AG04449 (cell line): ENCODE results near the gene PHAX.

Source experiments
- CTCF ChIA-PET: fragments of 350-600 bp; formaldehyde crosslinking; extraction: SDS; loops from one replicate; lab custom pipeline; 2021; ENCODE audit warnings: antibody characterized with exemption; lab: Yijun Ruan, JAX
- POLR2A ChIA-PET: fragments of 400-600, 350-600 bp; formaldehyde crosslinking; extraction: SDS; loops from one replicate; lab custom pipeline; 2020; ENCODE audit warnings: antibody characterized with exemption, inconsistent platforms; lab: Yijun Ruan, JAX
- DNase-seq: peaks from one replicate; pipeline ENCODE4 v3.0.0-alpha.2; 2010; ENCODE audit warnings: low read depth, low spot score
- H3K4me3 ChIP-seq: 2 replicates; pipeline ENCODE4 v1.5.1; 2011; ENCODE audit warnings: low read depth, mild to moderate bottlenecking, control low read depth, low read length
- TF ChIP-seq, protein P1 (sequence below): IDR thresholded peaks from one replicate; pipeline ENCODE4 v1.5.1; 2011; ENCODE audit warnings: mild to moderate bottlenecking, moderate library complexity, low read length, control low read depth, inconsistent platforms; ENCODE audit not compliant: insufficient read depth; ENCODE audit errors: missing control alignments

The PHAX gene

DNA sequence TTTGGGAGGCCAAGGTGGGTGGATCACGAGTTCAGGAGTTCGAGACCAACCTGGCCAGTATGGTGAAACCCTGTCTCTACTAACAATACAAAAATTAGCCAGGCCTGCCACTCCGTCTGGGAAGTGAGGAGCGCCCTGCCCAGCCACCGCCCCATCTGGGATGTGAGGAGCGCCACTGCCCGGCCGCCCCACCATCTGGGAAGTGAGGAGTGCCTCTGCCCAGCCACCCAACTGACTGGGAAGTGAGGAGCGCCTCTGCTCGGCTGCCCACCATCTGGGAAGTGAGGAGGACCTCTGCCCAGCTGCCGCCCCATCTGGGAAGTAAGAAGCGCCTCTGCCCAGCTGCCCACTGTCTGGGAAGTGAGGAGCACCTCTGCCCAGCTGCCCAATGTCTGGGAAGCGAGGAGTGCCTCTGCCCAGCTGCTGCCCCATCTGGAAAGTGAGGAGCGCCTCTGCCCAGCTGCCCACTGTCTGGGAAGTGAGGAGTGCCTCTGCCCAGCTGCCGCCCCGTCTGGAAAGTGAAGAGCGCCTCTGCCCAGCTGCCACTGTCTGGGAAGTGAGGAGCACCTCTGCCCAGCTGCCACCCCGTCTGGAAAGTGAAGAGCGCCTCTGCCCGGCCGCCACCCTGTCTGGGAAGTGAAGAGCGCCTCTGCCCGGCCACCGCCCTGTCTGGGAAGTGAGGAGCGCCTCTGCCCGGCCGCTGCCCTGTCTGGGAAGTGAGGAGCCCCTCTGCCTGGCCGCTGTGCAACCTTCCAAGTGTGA is 11.0 kb upstream of the PHAX start:
- ChIA-PET POLR2A (no interaction called here), CTCF (interaction anchor here (1.0 to 1.4 kb wide), 2 partner anchors 9 to 11 kb away, joined by 4 read pairs; partner anchors contain the start of gene PHAX)
- no peak for DNase-seq
- TF ChIP-seq, protein P1, sequence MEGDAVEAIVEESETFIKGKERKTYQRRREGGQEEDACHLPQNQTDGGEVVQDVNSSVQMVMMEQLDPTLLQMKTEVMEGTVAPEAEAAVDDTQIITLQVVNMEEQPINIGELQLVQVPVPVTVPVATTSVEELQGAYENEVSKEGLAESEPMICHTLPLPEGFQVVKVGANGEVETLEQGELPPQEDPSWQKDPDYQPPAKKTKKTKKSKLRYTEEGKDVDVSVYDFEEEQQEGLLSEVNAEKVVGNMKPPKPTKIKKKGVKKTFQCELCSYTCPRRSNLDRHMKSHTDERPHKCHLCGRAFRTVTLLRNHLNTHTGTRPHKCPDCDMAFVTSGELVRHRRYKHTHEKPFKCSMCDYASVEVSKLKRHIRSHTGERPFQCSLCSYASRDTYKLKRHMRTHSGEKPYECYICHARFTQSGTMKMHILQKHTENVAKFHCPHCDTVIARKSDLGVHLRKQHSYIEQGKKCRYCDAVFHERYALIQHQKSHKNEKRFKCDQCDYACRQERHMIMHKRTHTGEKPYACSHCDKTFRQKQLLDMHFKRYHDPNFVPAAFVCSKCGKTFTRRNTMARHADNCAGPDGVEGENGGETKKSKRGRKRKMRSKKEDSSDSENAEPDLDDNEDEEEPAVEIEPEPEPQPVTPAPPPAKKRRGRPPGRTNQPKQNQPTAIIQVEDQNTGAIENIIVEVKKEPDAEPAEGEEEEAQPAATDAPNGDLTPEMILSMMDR = no peak
- H3K4me3 ChIP-seq = no peak overlapping the region

- POLR2A ChIA-PET = no interaction called here
- DNase-seq = no peak
- CTCF ChIA-PET = interaction anchor here (1.2 to 1.8 kb wide), 2 partner anchors 50 to 211 kb away, joined by 3 to 5 read pairs; no protein-coding TSS in a partner anchor
- TF ChIP-seq, protein P1 = no peak
- H3K4me3 ChIP-seq = no peak overlapping the region
Observed at GRCh38 chr5:126591549-126591948, 9.2 kb upstream of the PHAX start.

DNA sequence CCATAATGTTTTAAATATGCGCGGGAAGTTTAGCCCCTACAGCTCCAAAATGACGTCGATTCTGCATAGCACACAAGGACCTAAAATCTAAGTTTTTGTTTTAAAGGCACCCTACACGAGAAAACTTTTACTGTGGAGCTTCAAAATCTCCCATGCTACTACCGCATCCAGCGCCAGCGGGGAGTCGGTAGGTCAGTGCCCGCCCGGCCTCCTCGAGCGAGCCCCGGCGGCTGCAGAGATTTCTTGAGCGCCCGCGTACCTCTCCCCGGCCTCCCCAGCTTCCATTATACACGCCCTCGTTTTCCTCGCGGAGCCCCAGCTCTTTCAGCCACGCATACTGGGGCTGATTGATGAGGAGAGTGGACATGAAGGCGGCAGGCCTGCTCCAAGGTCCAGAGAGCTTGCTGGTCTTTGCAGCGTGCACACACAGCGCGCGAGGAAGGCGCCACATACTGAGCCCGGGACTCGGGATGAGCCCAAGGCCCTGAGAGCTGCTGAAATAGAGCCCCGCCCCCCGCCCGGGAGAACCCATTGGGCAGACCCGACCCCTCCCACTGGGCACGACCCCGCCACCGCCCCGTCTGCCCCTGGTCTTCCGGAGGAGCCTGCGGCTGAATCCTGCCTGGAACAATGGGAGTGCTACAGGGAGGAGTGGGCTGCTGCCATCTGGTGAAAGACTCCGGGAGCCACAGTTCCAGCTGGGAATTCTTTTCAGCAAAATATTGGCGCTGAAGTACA is 5.8 kb upstream of the PHAX start, which contains the start of gene ALDH7A1:
Gene ALDH7A1 (minus strand): TSS at position 472 of the 738 bp plus-strand sequence. CDS start 21 bp downstream, at position 451.
- CTCF ChIA-PET = interaction anchor here (0.6 to 5.7 kb wide), 18 partner anchors 9 to 898 kb away, joined by 3 to 57 read pairs (median 6); no protein-coding TSS in a partner anchor
- TF ChIP-seq, protein P1 = peak; percentile 71
- H3K4me3 ChIP-seq = peak within 1 kb of the TSS; percentile 76
- POLR2A ChIA-PET = interaction anchor here (0.6 to 1.4 kb wide), 6 partner anchors 9 to 184 kb away, joined by 3 to 6 read pairs (median 4); no protein-coding TSS in a partner anchor
- peak; percentile 44 for DNase-seq

- TF ChIP-seq, protein P1 = no peak
- CTCF ChIA-PET = interaction anchor here (1.1 to 5.7 kb wide), 15 partner anchors 9 to 257 kb away, joined by 3 to 57 read pairs (median 7); no protein-coding TSS in a partner anchor
- H3K4me3 ChIP-seq = peak overlapping the region; percentile 76
- POLR2A ChIA-PET = interaction anchor here (0.6 to 1.4 kb wide), 7 partner anchors 8 to 183 kb away, joined by 3 to 6 read pairs (median 3); no protein-coding TSS in a partner anchor
- no peak for DNase-seq
Observed at GRCh38 chr5:126595486-126596083, 5.2 kb upstream of the PHAX start.

DNA sequence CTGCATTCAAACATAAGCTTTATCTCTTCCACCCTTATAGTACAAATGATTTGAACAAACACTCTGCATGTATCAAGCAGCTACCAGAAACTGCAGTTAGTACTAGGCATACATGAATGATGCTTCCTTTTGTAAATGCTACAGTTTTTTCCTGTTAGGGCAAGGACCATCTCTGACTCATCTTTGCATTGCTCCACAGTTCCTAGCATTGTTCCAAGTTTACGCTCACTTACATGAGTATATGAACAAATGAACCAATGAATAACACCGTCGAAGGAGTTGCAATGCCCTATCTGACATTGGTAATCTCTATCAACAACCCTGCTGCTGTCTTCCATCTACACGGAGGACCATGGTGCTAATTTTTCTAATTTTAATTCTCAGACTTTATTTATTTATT is 3.6 kb upstream of the PHAX start:
- H3K4me3 ChIP-seq = no peak overlapping the region
- ChIA-PET CTCF (interaction anchor here (1.1 to 5.7 kb wide), 4 partner anchors 57 to 259 kb away, joined by 3 to 57 read pairs (median 10); no protein-coding TSS in a partner anchor), POLR2A (no interaction called here)
- peak; percentile 7 for DNase-seq
- TF ChIP-seq, protein P1 = no peak
